Right renal cortex interstitium (tissue), 3 donors: ENCODE measurements around the gene ATG2B. TPM values are rescaled to one million over a fixed set of nuclear protein-coding genes. Genes with fewer than 3 reads are reported as not detected.

Source experiments
- DNase-seq, 3 donors: peaks; one replicate each; pipeline ENCODE4 v3.0.0-alpha.2; 2013; ENCODE audit warnings: low read depth in 3 of 3, low spot score in 2 of 3
- polyA plus RNA-seq, 3 donors: library from polyadenylated mRNA; unstranded; fragments of 120-200 nt; gene quantifications; one replicate each; pipeline ENCODE4 v1.2.1, GENCODE V29; 2013; ENCODE audit not compliant: insufficient read length in 3 of 3

The ATG2B gene
- 10 to 100 TPM; 25.1 to 28.4 (median 28.1) TPM for polyA plus RNA-seq

DNA sequence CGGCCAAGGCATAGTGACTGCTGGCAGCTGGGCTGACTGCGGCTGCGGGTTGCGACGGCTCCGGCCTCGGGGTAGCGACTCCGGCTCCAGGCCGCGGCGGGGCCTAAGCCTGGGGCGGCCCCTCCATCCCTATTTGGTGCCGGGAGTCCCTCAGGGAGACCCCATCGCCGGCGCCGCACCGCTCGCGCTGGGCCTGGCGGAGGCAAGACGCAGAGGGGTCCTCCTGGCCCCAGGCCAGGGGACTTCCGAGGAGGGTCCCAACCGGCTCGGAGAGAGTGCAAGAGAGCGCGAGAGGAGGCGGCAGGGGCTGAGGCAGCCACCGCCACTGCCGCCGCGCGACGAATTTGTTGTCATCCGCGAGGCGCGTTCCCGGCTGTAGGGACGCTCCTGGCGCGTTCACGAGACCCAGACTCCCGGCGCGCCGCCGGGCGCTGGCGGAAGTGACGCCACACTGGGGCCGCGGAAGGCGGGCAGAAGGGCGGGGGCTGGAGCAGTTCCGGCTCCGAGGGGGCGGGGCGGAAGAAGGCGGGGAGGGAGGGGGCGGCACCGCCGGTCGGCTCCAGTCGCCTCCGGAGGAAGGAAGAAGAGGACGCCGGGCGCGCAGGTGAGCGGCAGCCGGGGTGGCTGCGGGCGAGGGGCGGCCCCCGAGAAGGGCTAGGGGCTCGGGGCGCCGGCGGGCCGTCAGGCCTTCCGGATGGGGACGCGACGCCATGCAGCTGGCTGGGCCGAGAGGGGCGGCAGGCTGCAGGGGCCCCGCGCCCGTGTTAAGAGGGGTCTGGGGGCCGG is at the start of gene ATG2B, which contains the start of gene GSKIP:
TSS of gene ATG2B (minus strand) at position 377 of the 786 bp plus-strand sequence. CDS start at position 12, 365 bp downstream.
TSS of gene GSKIP (plus strand) at position 562 of the 786 bp plus-strand sequence. CDS start 18,722 bp downstream, outside the sequence.
- DNase-seq: peak; percentile 88 to 89 (median 89)

- no peak for DNase-seq
Measured at GRCh38 chr14:96410119-96410518, 47.0 kb upstream of the ATG2B start.

GRCh38 chr14:96409701-96410100 is 46.6 kb upstream of the ATG2B start:
- DNase-seq: no peak

DNA sequence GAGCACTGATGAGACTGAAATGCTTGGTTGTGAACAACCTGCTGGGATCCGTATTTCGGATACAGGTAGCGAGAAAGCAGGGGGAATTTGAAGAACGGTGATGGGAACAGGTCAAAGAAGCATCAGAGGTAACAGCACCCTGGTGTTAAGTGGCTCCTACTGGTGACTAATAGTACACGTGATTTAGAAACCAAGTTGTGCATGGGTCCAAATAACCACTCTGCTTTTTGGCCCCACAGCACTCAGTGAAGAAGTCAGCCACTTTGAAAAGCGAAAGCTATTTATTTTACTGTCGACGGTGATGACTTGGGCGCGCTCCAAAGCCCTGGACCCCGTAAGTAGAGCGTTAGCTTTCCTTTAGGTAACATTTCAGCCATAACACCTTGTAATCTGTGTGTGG is 45.5 kb upstream of the ATG2B start:
- DNase-seq: no peak

DNA sequence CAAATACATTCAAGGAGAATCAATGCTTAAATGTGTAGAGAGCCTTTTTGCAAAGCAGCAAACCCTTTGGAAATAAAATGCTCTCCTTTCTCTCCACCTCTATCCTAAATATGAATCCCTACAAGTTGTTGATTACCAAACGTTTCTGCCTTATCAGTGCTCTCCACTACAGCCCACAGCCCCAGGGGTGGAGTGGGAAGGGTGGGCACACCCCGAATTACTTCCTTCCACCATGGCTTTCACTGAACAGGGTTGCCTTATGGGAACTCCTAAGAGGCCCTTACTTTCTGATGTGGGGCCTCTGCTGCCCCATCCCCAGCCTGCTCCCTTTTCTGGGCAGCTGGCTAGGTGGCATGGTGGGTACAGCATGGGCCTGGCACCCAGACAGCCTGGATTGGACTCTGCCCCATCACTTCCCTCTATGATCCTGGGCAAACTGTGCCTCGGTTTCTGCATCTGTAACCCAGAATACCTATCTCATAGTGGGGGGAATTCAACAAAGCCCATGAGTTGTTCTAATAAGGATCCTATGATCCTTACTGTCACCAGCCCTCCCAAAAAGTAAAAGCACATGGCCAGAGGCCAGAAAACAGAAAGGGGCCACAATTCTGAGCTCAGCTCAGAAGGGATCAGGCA is 44.9 kb upstream of the ATG2B start:
- DNase-seq: no peak

- no peak for DNase-seq
Measured at GRCh38 chr14:96405677-96406076, 42.5 kb upstream of the ATG2B start.

- no peak for DNase-seq
Measured at GRCh38 chr14:96403409-96403808, 40.3 kb upstream of the ATG2B start.

DNA sequence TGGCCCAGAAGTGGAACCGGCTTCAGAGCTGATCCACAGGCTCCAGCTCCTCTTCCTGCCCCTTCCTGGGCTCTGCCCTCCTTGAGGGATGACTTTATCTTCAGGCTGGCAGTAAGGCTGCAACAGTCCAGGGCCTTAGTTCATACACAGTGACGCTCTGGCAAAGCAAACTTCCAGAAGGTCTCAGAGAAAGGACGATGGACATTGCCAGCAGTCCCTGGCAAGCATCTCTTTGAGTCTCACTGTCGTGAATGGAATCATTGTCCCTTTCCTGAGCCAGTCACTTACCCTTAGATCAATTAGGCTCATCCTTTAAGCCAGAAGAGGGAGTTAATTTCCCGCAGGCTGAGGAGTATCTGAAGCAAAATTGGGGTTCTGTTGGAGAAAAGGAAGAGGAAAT is 37.4 kb upstream of the ATG2B start:
- no peak for DNase-seq

- no peak for DNase-seq
Measured at GRCh38 chr14:96399405-96399804, 36.3 kb upstream of the ATG2B start.

DNA sequence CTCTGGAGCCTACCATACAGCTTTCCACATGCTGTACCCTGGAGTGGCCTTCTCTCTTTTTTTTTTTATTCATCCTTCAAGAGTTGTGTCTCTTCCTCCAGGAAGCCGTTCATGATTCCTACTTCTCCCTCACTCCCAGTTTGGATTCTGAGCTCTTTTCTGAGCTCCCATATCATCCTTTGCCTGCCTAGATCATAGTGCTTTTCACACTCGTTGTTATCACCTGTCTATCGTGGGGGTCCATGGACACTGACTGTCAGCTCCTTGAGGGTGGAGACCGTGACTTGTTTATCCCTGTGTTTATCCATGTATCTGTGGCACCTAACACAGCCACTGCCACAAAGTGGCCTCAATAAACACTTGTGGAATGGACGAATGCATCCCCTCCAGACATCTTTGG is 35.8 kb upstream of the ATG2B start:
- DNase-seq: no peak

- no peak for DNase-seq
Measured at GRCh38 chr14:96398432-96398831, 35.3 kb upstream of the ATG2B start.

DNA sequence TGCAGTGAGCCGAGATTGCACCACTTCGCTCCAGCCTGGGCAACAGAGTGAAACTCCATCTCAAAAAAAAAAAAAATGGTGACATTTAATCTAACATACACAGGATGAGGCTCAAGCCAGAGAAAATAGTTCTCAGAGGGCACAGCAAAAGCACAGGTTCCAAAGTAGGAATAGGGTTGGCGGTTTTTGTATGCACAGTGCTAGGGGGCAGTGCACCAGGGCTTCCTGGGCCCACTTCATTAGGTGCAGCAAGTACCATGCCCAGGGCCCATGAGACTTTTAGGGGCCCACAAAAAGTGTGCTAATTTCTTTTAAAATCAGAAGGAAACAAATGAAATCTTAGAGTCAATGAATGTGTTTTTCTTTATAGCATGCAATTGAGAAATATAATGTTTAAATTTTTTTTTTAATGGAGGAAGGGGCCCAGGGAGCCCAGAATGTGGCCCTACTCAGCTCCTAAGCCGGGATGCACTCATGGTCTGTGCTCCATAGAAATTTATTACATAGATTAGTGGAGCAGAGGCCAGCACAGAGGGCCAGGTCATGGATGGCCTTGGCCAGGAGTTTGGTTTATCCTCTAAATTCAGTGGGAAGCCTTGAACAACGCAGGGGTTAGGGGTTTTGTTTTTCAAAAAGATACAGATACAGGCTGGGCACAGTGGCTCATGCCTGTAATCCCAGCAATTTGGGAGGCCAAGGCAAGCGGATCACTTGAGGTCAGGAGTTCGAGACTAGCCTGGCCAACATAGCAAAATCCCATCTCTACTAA is 31.1 kb upstream of the ATG2B start:
- no peak for DNase-seq

GRCh38 chr14:96393071-96393691 is 30.0 kb upstream of the ATG2B start:
- DNase-seq: no peak

DNA sequence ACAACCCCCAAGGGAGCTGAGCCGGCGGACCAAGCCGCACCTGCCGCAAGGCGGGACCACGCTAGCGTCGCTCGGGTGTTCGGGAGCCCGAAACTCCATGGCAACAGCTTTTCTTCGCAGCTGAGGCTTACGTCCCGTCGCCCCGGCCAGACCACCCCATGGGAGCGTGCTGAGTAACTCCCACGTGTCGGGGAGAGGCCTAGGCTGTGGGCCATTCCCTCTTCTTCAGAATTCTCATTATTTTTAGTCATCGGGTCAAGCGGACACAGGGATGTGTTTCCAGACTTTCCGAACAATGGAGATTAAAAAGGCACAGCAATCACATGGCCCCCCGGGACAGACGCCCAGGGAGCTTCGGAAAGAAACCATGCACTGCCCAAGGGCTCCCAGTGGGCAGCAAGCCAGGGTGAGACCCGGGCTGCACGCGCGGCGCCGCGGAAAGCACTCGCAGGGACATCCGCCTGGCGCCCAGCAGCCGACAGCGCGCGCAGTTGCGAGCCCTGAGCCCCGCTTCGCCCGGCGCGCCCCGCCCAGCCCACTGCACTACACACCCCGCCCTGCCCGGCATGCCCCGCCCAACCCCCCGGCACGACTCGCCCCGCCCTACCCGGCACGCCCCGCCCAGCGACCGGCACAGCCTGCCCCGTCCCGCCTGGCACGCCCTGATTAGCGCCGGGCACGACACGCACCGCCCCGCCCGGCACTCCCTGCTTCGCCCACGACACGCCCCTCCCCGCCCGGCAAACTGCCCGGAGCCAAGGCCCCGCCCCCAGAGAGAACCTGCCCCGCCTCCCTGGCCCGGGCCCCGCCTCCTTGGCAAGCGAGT is 28.4 kb upstream of the ATG2B start:
- peak; percentile 50 to 78 (median 77) for DNase-seq

GRCh38 chr14:96390965-96391292 is 27.8 kb upstream of the ATG2B start:
- no peak for DNase-seq

GRCh38 chr14:96385385-96385784 is 22.2 kb upstream of the ATG2B start:
- no peak for DNase-seq

GRCh38 chr14:96384740-96385139 is 21.6 kb upstream of the ATG2B start:
- DNase-seq: no peak

DNA sequence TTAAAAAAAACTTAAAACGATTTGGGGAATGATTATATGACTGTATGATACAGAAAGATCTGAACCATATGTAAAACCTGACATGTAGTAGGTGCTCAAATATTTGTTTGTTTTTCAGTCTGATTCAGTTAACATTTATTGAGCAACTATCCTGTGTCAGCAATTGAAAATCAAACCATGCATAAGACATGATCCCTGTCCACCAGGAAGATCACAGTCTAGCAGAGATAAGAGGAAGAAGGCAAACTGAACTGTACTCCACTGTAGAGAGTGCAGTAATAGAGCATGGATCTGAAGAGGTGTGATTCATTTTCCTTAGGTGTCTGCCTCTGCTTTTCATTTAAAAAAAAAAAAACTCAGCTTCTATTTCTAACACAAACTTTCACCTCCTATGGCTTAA is 20.9 kb upstream of the ATG2B start:
- DNase-seq: no peak

- DNase-seq: no peak
Measured at GRCh38 chr14:96383445-96383844, 20.3 kb upstream of the ATG2B start.

DNA sequence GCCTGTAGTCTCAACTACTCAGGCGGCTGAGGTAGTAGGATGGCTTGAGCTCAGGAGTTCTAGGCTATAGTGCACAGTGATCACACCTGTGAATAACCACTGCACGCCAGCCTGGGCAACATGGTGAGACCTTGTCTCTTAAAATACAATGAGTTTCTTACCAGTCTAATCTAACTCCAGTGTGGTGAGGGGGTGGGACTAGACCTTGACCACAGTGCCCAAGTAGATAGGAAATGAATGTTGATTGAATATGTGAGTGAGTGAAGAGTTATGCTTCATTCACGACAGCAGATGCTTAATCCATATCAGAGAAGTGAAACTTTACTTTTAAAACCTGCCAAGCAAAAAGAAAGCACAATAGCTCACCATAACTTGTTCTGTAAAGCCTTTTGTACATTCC is 17.6 kb upstream of the ATG2B start:
- no peak for DNase-seq
